Fibroblast of pulmonary artery (primary cell): ENCODE measurements around the gene ACSM2B.

Experiments used
- DNase-seq: peaks from one replicate; pipeline ENCODE4 v3.0.0-alpha.2; 2010; ENCODE audit warnings: low read depth
- H3K4me3 ChIP-seq: replicated peaks from 2 replicates; pipeline ENCODE4 v1.5.1; 2011; ENCODE audit warnings: low read depth, mild to moderate bottlenecking, control low read depth, low read length, moderate library complexity
- TF ChIP-seq, protein P1 (sequence below): IDR thresholded peaks from 2 replicates; pipeline ENCODE4 v1.5.1; 2011; ENCODE audit warnings: mild to moderate bottlenecking, control low read depth, low read length, inconsistent platforms; ENCODE audit errors: missing control alignments

Gene ACSM2B

DNA sequence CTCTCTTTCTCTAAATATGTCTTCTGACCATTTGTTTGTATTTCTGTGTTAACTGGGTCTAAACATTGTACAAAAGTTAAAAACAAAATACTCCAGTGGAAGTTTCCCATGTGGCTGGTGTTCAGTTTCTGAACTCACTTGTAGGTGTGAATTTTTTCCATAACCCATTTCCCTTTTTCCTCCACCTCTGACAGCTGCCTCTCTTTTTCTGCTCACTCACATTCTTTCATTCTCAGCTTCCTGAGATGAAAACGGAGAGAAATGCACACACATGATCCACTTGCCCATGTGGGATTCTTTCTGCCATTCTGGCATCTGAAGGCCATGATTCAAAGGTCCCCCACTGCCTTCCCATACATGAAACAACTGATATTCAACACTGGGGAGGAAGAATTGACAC is 41.1 kb upstream of the ACSM2B start:
- DNase-seq: no peak
- TF ChIP-seq, protein P1, sequence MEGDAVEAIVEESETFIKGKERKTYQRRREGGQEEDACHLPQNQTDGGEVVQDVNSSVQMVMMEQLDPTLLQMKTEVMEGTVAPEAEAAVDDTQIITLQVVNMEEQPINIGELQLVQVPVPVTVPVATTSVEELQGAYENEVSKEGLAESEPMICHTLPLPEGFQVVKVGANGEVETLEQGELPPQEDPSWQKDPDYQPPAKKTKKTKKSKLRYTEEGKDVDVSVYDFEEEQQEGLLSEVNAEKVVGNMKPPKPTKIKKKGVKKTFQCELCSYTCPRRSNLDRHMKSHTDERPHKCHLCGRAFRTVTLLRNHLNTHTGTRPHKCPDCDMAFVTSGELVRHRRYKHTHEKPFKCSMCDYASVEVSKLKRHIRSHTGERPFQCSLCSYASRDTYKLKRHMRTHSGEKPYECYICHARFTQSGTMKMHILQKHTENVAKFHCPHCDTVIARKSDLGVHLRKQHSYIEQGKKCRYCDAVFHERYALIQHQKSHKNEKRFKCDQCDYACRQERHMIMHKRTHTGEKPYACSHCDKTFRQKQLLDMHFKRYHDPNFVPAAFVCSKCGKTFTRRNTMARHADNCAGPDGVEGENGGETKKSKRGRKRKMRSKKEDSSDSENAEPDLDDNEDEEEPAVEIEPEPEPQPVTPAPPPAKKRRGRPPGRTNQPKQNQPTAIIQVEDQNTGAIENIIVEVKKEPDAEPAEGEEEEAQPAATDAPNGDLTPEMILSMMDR: no peak
- H3K4me3 ChIP-seq: no peak overlapping the region

DNA sequence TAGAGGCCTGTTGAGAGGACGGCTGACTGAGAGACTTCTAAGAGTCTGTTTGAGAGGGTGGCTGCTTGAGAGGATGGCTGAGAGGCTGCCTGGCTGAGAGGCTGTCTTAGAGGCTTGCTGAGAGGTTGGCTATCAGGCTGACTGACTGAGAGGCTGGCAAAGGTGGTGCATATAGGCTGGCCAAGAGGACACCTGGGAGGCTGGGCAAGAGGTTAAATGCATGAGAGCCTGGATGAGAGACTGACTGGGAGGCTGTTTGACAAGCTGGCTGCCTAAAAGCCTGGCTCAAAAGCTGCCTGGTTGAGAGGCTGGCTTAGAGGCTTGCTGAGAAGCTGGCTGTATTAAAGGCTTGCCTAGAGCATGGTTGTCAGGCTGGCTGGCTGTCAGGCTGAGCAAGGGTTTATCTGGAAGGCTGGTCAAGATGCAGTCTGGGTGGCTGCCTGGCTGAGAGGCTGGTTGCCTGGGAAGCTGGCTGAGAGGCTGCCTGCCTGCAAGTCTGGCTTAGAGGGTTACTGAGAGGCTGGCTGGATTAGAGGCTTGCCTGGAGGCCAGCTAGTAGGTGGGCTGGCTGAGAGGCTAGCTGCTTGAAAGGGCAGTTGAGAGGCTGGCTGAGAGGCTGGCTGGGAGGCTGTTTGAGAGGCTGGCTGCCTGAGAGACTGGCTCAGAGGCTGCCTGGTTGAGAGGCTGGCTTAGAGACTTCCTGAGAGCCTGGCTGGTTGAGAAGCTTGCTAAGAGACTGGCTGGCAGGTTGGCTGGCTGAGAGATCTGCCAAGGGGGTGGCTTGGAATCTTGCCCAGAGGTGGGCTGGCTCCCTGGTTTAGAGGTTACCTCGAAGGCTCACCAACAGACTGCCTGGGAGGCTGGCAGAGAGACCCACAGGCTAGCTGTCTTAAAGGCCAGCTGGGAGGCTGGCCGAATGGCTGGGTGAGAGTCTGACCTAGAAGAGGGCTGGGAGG is 38.3 kb upstream of the ACSM2B start:
- no peak overlapping the region for H3K4me3 ChIP-seq
- DNase-seq: no peak
- TF ChIP-seq, protein P1: no peak

DNA sequence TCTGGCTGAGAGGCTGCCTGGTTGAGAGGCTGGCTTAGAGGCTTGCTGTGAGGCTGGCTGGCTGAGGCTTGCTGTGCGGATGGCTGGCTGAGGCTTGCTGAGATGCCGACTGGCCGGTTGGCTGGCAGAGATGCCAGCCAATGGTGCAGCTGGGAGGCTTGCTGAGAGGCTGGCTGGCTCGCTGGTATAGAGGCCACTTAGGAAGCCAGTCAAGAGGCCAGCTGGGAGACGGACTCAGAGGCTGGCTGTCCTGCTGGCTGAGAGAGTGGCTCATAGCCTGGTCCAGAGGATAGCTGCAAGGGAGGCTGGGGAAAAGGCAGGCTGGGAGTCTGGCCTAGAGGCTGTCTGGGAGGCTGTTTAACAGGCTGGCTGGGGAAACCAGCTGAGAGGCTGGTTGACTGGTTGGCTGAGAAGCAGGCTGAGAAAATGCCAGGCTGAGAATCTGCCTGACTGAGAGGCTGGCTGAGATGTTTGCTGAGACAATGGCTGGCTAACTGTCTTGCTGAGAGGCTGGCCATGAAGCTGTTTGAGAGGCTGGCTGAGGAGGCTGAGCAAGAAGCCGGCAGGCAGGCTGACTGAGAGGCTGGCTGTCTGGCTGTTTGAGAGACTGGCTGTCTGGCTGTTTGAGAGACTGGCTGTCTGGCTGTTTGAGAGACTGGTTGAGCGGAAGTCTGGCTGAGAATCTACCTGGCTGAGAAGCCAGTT is 37.5 kb upstream of the ACSM2B start:
- TF ChIP-seq, protein P1: no peak
- H3K4me3 ChIP-seq: no peak overlapping the region
- no peak for DNase-seq

DNA sequence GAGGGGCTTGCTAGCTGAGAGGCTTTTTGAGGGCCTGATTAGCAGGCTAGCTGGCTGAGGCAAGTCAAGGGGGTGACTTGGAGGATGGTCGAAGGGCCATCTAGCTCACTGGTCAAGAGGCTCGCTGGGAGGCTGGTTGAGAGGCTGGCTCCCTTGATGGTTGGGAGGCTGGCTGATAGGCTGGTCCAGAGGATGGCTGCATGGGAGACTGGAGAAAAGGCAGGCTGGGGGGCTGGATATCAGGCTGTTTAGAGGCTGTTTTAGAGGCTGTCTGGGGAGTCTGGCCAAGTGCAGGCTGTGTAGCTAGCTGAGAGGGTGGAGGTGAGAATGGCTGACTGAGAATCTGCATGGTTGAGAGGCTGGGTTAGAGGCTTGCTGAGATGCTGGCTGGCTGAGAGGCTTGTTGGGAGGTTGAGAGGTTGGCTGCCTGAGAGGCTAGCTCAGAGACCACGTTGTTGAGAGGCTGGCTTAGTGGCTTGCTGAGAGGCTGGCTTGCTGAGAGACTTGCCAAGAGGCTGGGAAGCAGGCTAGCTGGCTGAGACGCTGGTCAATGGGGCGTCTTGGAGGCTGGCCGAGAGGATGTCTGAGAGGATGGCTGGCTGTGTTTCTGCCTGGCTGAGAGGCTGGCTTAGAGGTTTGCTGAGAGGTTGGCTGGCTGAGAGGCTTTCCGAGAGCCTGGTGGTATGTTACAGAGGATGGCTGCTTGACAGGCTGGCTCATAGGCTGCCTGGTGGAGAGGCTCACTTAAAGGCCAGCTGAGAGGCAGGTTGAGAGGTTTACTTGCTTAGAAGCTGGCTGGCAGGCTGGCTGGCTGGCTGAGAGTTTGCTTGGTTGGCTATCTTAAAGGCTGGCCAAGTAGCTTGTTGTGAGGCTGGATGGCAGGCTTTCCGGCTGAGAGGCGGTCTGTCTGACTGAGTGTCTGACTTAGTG is 36.6 kb upstream of the ACSM2B start:
- TF ChIP-seq, protein P1: no peak
- H3K4me3 ChIP-seq: no peak overlapping the region
- no peak for DNase-seq

DNA sequence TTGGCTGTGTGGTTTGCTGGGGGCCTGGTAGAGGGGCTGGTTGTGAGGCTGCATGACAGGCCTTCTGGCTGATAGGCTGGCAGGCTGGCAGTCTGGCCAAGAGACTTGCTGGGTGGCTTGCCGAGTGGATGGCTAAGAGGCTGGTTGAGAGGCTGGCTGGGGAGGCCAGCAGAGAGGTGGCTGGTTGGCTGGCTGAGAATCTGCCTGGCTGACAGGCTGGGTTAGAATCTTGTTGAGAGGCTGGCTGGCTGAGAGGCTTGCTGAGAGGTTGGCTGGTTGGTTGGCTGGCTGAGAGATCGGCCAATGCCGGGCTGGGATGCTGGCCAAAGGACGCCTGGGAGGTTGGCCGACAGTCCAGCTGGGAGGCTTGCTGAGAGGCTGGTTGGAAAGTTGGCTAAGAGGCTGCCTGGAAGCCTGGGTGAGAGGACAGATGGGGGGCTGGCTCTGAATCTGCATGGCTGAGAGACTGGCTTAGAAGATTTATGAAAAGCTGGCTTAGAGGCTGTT is 35.9 kb upstream of the ACSM2B start:
- H3K4me3 ChIP-seq: no peak overlapping the region
- DNase-seq: no peak
- TF ChIP-seq, protein P1: no peak

DNA sequence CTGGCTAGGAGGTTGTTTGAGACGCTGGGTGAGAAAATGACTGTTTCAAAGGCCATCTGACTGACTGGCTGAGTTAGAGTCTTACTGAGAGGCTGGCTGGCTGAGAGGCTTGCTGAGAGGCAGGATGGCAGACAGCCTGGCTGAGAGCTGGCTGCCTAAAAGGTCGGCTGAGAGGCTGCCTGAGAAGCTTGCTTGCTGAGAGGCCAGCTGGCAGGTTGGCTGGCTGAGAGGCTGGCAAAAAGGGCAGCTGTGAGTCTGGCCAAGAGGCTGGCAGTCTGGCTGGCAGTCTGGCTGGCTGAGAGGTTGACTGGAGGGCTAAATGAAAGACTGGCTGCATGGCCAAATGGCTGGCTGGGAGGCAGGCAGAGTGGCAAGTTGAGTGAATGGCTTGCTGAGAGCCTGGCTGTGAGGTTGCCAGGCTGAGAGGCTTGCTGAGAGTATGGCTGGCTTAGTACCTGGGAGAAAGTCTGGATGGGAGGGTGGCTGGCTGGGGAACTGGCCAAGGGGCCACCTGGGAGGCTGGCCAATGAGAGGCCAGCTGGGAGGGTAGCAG is 35.3 kb upstream of the ACSM2B start:
- no peak for DNase-seq
- TF ChIP-seq, protein P1: no peak
- no peak overlapping the region for H3K4me3 ChIP-seq
